Karpas-422 (cell line): ENCODE data around the gene EPAS1. TPM values are rescaled to one million over a fixed set of nuclear protein-coding genes. Genes with fewer than 3 reads are reported as not detected.
"Not testable (repeated sequence)": the region's sequence is repeated elsewhere in the genome, so short reads cannot be mapped to it uniquely, and the experiment has no call there.

Experiments
- DNase-seq: peaks from one replicate; pipeline ENCODE4 v3.0.0-alpha.2; 2015
- H2AFZ ChIP-seq: fragments of 200-600 bp; sonication (generic); 2 replicates; pipeline ENCODE4 v1.6.1; 2014; ENCODE audit warnings: antibody characterized with exemption, low read length, mixed read lengths
- H3K27ac ChIP-seq: fragments of 200-600 bp; sonication (generic); 2 replicates; pipeline ENCODE4 v1.5.1; 2014; ENCODE audit warnings: mild to moderate bottlenecking, low read length, moderate library complexity
- H3K27me3 ChIP-seq: fragments of 200-600 bp; sonication (generic); 2 replicates; pipeline ENCODE4 v1.6.1; 2014; ENCODE audit warnings: low read length, mixed read lengths
- H3K36me3 ChIP-seq: fragments of 200-600 bp; sonication (generic); 2 replicates; pipeline ENCODE4 v1.6.1; 2014; ENCODE audit warnings: low read length, mixed read lengths; ENCODE audit not compliant: insufficient read depth
- H3K4me1 ChIP-seq: fragments of 200-600 bp; sonication (generic); 2 replicates; pipeline ENCODE4 v1.6.1; 2014; ENCODE audit warnings: mild to moderate bottlenecking, low read length, mixed read lengths
- H3K4me2 ChIP-seq: fragments of 200-600 bp; sonication (generic); 2 replicates; pipeline ENCODE4 v1.6.1; 2014; ENCODE audit warnings: low read length, low read depth, mild to moderate bottlenecking; ENCODE audit not compliant: poor library complexity, severe bottlenecking
- H3K4me3 ChIP-seq: fragments of 200-600 bp; sonication (generic); 2 replicates; pipeline ENCODE4 v1.5.1; 2014; ENCODE audit warnings: mild to moderate bottlenecking, antibody characterized with exemption, low read length, mixed read lengths
- H3K79me2 ChIP-seq: fragments of 200-600 bp; sonication (generic); 2 replicates; pipeline ENCODE4 v1.6.1; 2014; ENCODE audit warnings: mild to moderate bottlenecking, low read length, mixed read lengths
- H3K9ac ChIP-seq: fragments of 200-600 bp; sonication (generic); 2 replicates; pipeline ENCODE4 v1.6.0; 2014; ENCODE audit warnings: low read length
- H3K9me2 ChIP-seq: fragments of 200-600 bp; sonication (generic), shearing (Covaris generic); replicated peaks from 2 replicates; pipeline ENCODE4 v1.6.0; 2014; ENCODE audit warnings: mild to moderate bottlenecking, low read length, moderate library complexity; ENCODE audit not compliant: insufficient read depth
- H3K9me3 ChIP-seq: fragments of 300-700, 200-600 bp; sonication (generic); 2 replicates; pipeline ENCODE4 v1.6.1; 2014; ENCODE audit warnings: low read length, mixed read lengths
- H4K20me1 ChIP-seq: fragments of 200-600 bp; sonication (generic); 2 replicates; pipeline ENCODE4 v1.6.1; 2014; ENCODE audit warnings: mild to moderate bottlenecking, antibody characterized with exemption, low read length, low read depth; ENCODE audit not compliant: insufficient read depth
- total RNA-seq: library from RNA; depleted of rRNA; stranded (reverse); fragments of >200 nt; shearing (Covaris generic); gene quantifications from 2 replicates; pipeline ENCODE4 v1.2.3, GENCODE V29; 2014; ENCODE audit warnings: low replicate concordance

EPAS1 gene
- total RNA-seq, 1 experiment from 2014 or later: not detected

DNA sequence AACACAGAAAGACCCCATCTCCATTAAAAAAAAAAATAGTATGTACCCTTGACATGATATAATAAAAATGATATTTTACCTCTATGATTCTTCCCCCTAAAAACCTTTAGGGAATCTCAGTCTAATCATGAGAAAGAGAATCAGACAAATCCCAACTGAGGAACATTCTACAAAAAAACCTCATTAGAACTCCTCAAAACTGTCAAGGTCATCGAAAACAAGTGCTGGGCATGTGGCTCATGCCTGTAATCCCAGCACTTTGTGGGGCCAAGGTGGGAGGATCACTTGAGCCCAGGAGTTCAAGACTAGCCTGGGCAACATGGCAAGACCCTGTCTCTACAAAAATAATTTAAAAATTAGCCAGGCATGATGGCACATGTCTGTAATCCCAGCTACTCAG lies 98.5 kb downstream of the EPAS1 start:
- not testable (repeated sequence) for H3K4me2 ChIP-seq, H3K79me2 ChIP-seq, H3K27me3 ChIP-seq, H3K9ac ChIP-seq, H3K4me1 ChIP-seq, H3K9me2 ChIP-seq, DNase-seq, H2AFZ ChIP-seq, H4K20me1 ChIP-seq, H3K4me3 ChIP-seq, H3K9me3 ChIP-seq, H3K27ac ChIP-seq, H3K36me3 ChIP-seq

DNA sequence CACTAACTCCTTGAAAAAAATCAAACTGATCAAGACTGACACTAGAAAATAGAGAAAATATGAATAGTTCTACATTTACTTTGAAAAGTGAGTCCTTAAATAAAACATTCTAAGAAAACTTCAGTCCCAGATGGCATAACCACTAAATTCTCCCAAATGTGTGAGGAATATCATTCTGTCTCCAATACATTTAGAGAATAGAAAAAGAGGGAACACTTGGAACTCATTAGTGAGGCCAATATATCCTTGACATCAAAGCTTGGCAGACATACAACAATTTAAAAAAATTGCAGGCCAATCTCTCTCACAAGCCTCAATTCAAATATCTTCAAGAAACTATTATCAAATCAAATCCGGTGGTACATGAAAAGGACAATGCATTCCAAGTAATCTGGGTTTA lies 102.8 kb downstream of the EPAS1 start:
- no peaks in the 10 kb centered on the region for H3K79me2 ChIP-seq
- H3K9me3 ChIP-seq: no peaks in the 10 kb centered on the region
- no peaks in the 10 kb centered on the region for H3K9me2 ChIP-seq
- no peaks in the 10 kb centered on the region for H3K36me3 ChIP-seq
- no peaks in the 10 kb centered on the region for H3K27me3 ChIP-seq
- H3K9ac ChIP-seq: no peak overlapping the region
- H3K4me3 ChIP-seq: no peak overlapping the region
- H2AFZ ChIP-seq: no peak overlapping the region
- H3K4me1 ChIP-seq: no peaks in the 10 kb centered on the region
- H3K4me2 ChIP-seq: no peak overlapping the region
- no peak for DNase-seq
- no peaks in the 10 kb centered on the region for H4K20me1 ChIP-seq
- H3K27ac ChIP-seq: no peak overlapping the region

DNA sequence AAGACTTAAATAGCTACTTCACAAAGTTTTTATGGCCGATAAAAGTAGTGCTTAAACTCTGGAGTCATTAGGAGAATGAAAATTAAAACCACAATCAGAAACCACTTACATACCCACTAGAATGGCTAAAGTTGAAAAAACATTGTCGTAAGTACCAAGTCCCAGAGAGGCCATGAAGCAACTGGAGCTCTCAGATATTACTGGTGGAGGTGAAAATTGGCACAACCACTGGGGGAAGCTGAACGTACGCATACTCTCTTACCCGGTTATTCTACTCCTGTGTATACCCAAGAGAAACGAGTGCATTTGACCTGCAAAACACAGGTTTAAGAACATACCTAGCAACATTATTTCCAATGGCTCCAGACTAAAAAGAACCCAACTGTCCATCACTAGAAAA lies 105.7 kb downstream of the EPAS1 start:
- Histone ChIP-seq H3K4me1 (no peaks in the 10 kb centered on the region), H3K9me3 (no peaks in the 10 kb centered on the region), H3K27ac (no peak overlapping the region), H3K36me3 (no peaks in the 10 kb centered on the region), H3K4me2 (no peak overlapping the region), H3K9ac (no peak overlapping the region), H2AFZ (no peak overlapping the region), H4K20me1 (no peaks in the 10 kb centered on the region), H3K79me2 (no peaks in the 10 kb centered on the region), H3K4me3 (no peak overlapping the region), H3K9me2 (no peaks in the 10 kb centered on the region), H3K27me3 (no peaks in the 10 kb centered on the region)
- no peak for DNase-seq

DNA sequence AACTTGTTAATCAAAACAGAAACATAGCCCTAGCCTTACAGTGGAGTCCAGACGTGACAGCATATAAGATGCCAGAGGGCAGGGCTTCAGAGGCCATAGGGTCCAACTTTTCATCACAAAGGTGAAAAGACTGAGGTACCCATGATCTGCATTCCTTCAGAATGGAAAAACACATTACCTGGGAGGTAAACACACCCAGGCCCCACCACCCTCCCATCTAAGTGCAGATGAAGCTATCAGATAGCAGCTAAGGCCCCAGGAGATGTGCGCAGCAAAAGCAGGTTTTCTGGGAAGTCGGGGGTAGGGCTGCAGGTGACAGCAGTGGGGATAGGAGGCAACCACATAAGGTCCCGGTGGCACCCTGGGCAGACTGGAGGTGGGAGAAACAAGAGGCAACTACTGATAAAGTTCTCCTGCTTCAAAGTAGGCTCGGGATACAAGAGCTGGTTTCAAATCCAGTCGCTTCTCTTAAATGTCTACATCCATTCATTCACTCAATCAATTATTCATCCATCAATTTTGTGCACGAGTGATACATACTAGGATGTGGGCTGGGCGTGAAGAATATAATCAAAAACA lies 107.1 kb downstream of the EPAS1 start:
- H3K9me3 ChIP-seq: no peaks in the 10 kb centered on the region
- no peak overlapping the region for H3K4me3 ChIP-seq
- no peak for DNase-seq

DNA sequence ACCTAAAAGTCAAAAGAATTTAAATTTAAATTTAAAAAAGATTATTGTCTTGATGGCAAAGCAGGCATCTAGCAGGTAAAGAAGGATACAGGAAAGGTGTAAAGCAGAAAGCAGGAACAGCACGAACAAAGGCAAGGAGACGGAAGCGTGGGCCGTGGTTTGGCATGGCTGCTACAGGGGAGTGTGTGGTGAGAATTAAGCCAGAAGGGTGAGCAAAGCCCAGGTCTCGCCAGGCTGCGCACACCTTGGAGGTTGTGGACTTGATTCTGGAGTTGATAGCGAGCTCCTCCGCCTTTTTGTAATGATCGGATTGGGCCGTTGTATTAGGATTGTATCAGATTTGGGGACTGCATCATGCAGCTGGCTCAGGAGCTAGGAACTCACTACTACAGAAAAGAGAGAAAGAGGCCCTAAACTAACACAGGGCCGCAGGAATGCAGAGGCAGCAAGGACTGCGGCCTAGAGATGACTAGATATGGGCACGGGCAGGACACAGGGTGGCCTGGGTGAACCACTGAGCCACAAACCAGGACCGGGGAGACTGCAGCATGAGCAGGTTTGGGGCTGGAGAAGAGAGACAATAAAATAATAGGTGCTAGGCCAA lies 110.7 kb downstream of the EPAS1 start:
- Histone ChIP-seq H3K27me3 (no peaks in the 10 kb centered on the region), H3K27ac (no peak overlapping the region), H3K36me3 (no peaks in the 10 kb centered on the region), H3K4me2 (no peak overlapping the region), H4K20me1 (no peaks in the 10 kb centered on the region), H3K79me2 (no peaks in the 10 kb centered on the region), H3K9me2 (no peaks in the 10 kb centered on the region), H3K4me3 (no peak overlapping the region), H3K4me1 (no peaks in the 10 kb centered on the region), H3K9me3 (no peaks in the 10 kb centered on the region), H2AFZ (no peak overlapping the region), H3K9ac (no peak overlapping the region)
- no peak for DNase-seq

More for the DNA sequence above, 107.1 kb downstream of the EPAS1 start:
- H3K9me2 ChIP-seq: no peaks in the 10 kb centered on the region
- no peaks in the 10 kb centered on the region for H3K36me3 ChIP-seq
- H4K20me1 ChIP-seq: no peaks in the 10 kb centered on the region
- no peak overlapping the region for H3K9ac ChIP-seq
- no peaks in the 10 kb centered on the region for H3K79me2 ChIP-seq
- no peaks in the 10 kb centered on the region for H3K27me3 ChIP-seq
- H2AFZ ChIP-seq: no peak overlapping the region
- H3K27ac ChIP-seq: no peak overlapping the region
- no peak overlapping the region for H3K4me2 ChIP-seq
- H3K4me1 ChIP-seq: no peaks in the 10 kb centered on the region

DNA sequence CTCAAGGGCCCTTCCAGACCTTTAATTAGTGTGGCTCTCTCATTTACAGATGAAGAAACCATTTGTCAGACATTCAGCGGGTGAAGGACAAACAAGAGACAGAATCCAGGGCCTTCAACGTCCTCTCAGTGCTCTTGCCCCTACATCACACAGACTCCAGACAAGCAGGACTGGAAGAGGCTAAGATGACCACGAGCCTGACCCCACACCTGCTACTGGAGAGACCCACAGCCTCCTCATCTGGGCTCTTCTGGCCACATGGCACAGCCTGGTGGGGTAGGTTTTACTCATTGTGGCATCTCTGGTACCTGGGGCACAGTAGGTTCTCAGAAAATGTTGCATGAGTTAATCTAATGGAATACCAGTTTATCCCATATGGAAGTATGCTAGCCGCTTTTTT lies 112.5 kb downstream of the EPAS1 start:
- Histone ChIP-seq H3K4me3 (no peak overlapping the region), H4K20me1 (no peaks in the 10 kb centered on the region), H3K27ac (no peak overlapping the region), H3K27me3 (no peaks in the 10 kb centered on the region), H3K36me3 (no peaks in the 10 kb centered on the region), H3K4me1 (no peaks in the 10 kb centered on the region), H2AFZ (no peak overlapping the region), H3K9me2 (no peaks in the 10 kb centered on the region), H3K4me2 (no peak overlapping the region), H3K79me2 (no peaks in the 10 kb centered on the region), H3K9ac (no peak overlapping the region), H3K9me3 (no peaks in the 10 kb centered on the region)
- DNase-seq: no peak

DNA sequence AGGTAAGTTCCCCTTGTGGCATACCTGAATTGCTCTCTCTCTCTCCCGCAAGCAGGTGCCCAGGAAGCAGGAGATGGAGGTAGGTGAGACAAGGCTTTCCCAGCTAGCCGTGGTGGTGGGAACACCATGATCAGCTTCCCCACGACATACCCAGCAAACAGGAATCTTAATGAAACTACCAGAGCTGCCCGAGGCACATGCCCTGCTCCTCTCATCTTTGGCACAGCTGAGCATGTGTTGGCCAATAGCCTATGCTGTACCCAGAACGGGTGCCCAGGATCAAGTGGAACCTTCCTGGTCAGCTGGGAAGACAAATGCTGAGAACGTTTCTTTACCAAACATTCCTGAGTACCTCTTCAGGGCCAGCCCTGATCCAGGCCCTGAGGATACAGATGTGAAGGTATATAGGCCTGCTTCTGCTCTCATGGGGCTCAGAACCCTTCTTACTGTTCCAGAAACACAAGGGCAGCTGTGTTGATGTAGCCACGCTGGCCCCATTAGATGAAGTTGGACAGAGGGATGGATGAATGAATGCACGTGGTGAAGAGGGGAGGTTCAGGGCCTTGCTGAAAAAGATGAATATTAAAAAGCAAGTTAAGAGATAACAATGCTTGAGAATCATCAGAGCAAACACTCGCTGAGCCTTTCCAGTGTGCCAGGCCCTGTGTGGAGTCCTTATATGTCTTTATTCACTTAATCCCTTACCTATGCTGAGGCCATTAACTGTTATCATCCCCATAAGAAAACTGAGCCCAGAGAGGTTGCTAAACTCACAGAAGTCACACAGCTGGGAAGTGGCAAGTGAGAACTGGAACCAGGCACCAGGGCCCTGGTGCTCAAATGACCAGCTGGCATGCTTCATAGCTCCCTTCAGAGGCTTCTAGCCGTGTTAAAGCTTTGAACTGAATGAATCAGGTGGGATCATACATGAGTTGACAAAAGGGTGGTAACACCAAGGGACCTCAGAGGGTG lies 113.4 kb downstream of the EPAS1 start:
- no peaks in the 10 kb centered on the region for H3K4me1 ChIP-seq
- no peaks in the 10 kb centered on the region for H4K20me1 ChIP-seq
- H3K27ac ChIP-seq: no peak overlapping the region
- H3K4me3 ChIP-seq: no peak overlapping the region
- no peaks in the 10 kb centered on the region for H3K9me3 ChIP-seq
- DNase-seq: no peak
- no peak overlapping the region for H3K9ac ChIP-seq
- no peaks in the 10 kb centered on the region for H3K36me3 ChIP-seq
- no peak overlapping the region for H3K4me2 ChIP-seq
- no peaks in the 10 kb centered on the region for H3K79me2 ChIP-seq
- no peak overlapping the region for H2AFZ ChIP-seq
- no peaks in the 10 kb centered on the region for H3K9me2 ChIP-seq
- H3K27me3 ChIP-seq: no peaks in the 10 kb centered on the region

DNA sequence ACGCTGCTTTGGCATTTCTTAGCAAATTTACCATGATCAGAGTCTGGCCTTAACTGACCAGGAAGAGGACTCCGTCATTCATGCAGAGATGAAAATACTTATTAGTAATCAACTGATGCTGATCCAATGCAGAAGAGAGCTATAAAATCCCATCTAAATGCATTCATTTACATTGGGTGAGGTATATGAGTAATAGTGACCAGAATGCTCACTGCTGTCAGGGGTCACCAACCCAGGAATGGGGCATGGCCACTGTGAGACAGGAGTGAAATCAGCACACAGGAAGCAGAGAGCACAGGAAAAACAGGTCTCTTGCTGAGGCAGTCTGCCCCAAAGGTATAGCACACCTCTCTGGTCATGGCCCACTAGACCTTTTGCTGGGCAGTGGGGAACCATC lies 114.0 kb downstream of the EPAS1 start:
- Histone ChIP-seq H3K4me2 (no peak overlapping the region), H2AFZ (no peak overlapping the region), H3K4me3 (no peak overlapping the region), H3K9ac (no peak overlapping the region), H3K9me3 (peaks cover 1% of the 10 kb centered on the region; the same call in 1 of the 2 replicates), H3K4me1 (no peaks in the 10 kb centered on the region), H4K20me1 (no peaks in the 10 kb centered on the region), H3K27ac (no peak overlapping the region), H3K27me3 (no peaks in the 10 kb centered on the region), H3K9me2 (no peaks in the 10 kb centered on the region), H3K36me3 (no peaks in the 10 kb centered on the region), H3K79me2 (no peaks in the 10 kb centered on the region)
- no peak for DNase-seq
